Sigmoid colon (tissue), 3 donors: Measurements from ENCODE around the gene GPR108.

Source experiments
- CTCF ChIP-seq, 4 experiments: fragments of 450-650 bp in 3 of 4; fragments of 200-600 bp in 1 of 4; IDR thresholded peaks; one replicate each; pipeline ENCODE4 v1.5.1; 2016 to 2019; ENCODE audit warnings: antibody characterized with exemption in 4 of 4, mild to moderate bottlenecking in 3 of 4, moderate library complexity in 2 of 4
- POLR2A ChIP-seq, 2 donors: fragments of 450-650 bp; IDR thresholded peaks; one replicate each; pipeline ENCODE4 v1.6.1; 2016; ENCODE audit warnings: antibody characterized with exemption in 2 of 2, mild to moderate bottlenecking in 2 of 2, moderate library complexity in 2 of 2

- TF ChIP-seq CTCF (IDR thresholded peaks at IDR 0.05) (no peak), POLR2A (IDR thresholded peaks at IDR 0.05) (no peak)
These were observed 16.8 kb upstream of the GPR108 start for GRCh38 chr19:6754136-6754535.
